ENCODE measurements around the gene RBM15B. TPM values are rescaled to one million over a fixed set of nuclear protein-coding genes. Genes with fewer than 3 reads are reported as not detected.
"Not testable (repeated sequence)": the region's sequence is repeated elsewhere in the genome, so short reads cannot be mapped to it uniquely, and the experiment has no call there.

RBM15B gene
- total RNA-seq, 3 donors from 2014 or later, result 24.6 to 32.5 (median 28.7) TPM

- H3K36me3 ChIP-seq, result no peaks in the 10 kb centered on the region
- peak overlapping the region; percentile 70 to 92 (median 90) for H3K4me3 ChIP-seq
- intact Hi-C loops (cut with DNase I; ENCODE audit: low total_unique reads), result loop anchor here (5.0 kb wide), 1 partner anchor 773 kb away; the partner anchor contains the start of gene CISH
- no peak for DNase-seq (ENCODE audit: low spot score in 2 of 2)
- peak overlapping the region; percentile 90 to 97 for H3K27ac ChIP-seq
- H3K27me3 ChIP-seq, result no peaks in the 10 kb centered on the region
- peaks cover 7 to 38% of the 10 kb centered on the region in 2 donors for H3K4me1 ChIP-seq
- no peak for TF ChIP-seq CTCF (IDR thresholded peaks at IDR 0.05)
- TF ChIP-seq POLR2AphosphoS5 (IDR thresholded peaks at IDR 0.05), result no peak
- no peak for TF ChIP-seq POLR2A (IDR thresholded peaks at IDR 0.05)
- H3K9me3 ChIP-seq, result no peaks in the 10 kb centered on the region
Observed at GRCh38 chr3:51385621-51386091, 5.4 kb upstream of the RBM15B start.

- intact Hi-C loops (cut with DNase I; ENCODE audit: low total_unique reads), result loop anchor here (5.0 kb wide), 1 partner anchor 774 kb away; the partner anchor contains the start of gene CISH
- Histone ChIP-seq H3K36me3 (no peaks in the 10 kb centered on the region), H3K4me3 (peak overlapping the region; percentile 70 to 92 (median 90)), H3K9me3 (no peaks in the 10 kb centered on the region), H3K27me3 (no peaks in the 10 kb centered on the region), H3K27ac (peak overlapping the region; percentile 90 to 97), H3K4me1 (peaks cover 9 to 40% of the 10 kb centered on the region in 2 donors)
- TF ChIP-seq POLR2AphosphoS5 (IDR thresholded peaks at IDR 0.05), result no peak
- peak in 1 of 3 donors; percentile 19 for TF ChIP-seq CTCF (IDR thresholded peaks at IDR 0.05)
- no peak for TF ChIP-seq POLR2A (IDR thresholded peaks at IDR 0.05)
- DNase-seq (ENCODE audit: low spot score in 2 of 2), result no peak
Observed at GRCh38 chr3:51386159-51386851, 4.8 kb upstream of the RBM15B start.

- no peaks in the 10 kb centered on the region for H3K9me3 ChIP-seq
- TF ChIP-seq POLR2AphosphoS5 (IDR thresholded peaks at IDR 0.05) (no peak), CTCF (IDR thresholded peaks at IDR 0.05) (no peak), POLR2A (IDR thresholded peaks at IDR 0.05) (no peak)
- peaks cover 9 to 40% of the 10 kb centered on the region in 2 donors for H3K4me1 ChIP-seq
- DNase-seq (ENCODE audit: low spot score in 2 of 2), result no peak
- peak overlapping the region; percentile 90 to 97 for H3K27ac ChIP-seq
- peak overlapping the region in 1 of 3 donors; percentile 92 for H3K4me3 ChIP-seq
- no peaks in the 10 kb centered on the region for H3K27me3 ChIP-seq
- intact Hi-C loops (cut with DNase I; ENCODE audit: low total_unique reads), result loop anchor here (5.0 kb wide), 1 partner anchor 775 kb away; the partner anchor contains the start of gene CISH
- no peaks in the 10 kb centered on the region for H3K36me3 ChIP-seq
Observed at GRCh38 chr3:51386852-51387229, 4.2 kb upstream of the RBM15B start.

- not testable (repeated sequence) for H3K36me3 ChIP-seq; H3K9me3 ChIP-seq; H3K27me3 ChIP-seq; DNase-seq (ENCODE audit: low spot score in 2 of 2)
- H3K4me1 ChIP-seq, result peaks cover 9 to 43% of the 10 kb centered on the region in 2 donors
- H3K4me3 ChIP-seq, result peak overlapping the region in 1 of 3 donors; percentile 92
- intact Hi-C loops (cut with DNase I; ENCODE audit: low total_unique reads), result loop anchor here (5.0 kb wide), 1 partner anchor 775 kb away; the partner anchor contains the start of gene CISH
- peak overlapping the region; percentile 33 to 97 for H3K27ac ChIP-seq
Observed at GRCh38 chr3:51387281-51387680, 3.8 kb upstream of the RBM15B start.

- peak overlapping the region; percentile 33 to 66 for H3K27ac ChIP-seq
- H3K9me3 ChIP-seq, result no peaks in the 10 kb centered on the region
- TF ChIP-seq POLR2A (IDR thresholded peaks at IDR 0.05) (no peak), POLR2AphosphoS5 (IDR thresholded peaks at IDR 0.05) (no peak), CTCF (IDR thresholded peaks at IDR 0.05) (peak; percentile 19 to 54 (median 53))
- no peak overlapping the region for H3K4me3 ChIP-seq
- peak in 1 of 2 donors; percentile 63 for DNase-seq (ENCODE audit: low spot score in 2 of 2)
- no peaks in the 10 kb centered on the region for H3K36me3 ChIP-seq
- peaks cover 9 to 46% of the 10 kb centered on the region in 2 donors for H3K4me1 ChIP-seq
- intact Hi-C loops (cut with DNase I; ENCODE audit: low total_unique reads), result loop anchor here (5.0 kb wide), 1 partner anchor 776 kb away; the partner anchor contains the start of gene CISH
- no peaks in the 10 kb centered on the region for H3K27me3 ChIP-seq
Observed at GRCh38 chr3:51388286-51389029, 2.6 kb upstream of the RBM15B start.
